Uterus (tissue), 4 donors: ENCODE measurements around the gene KRT72. TPM values are rescaled to one million over a fixed set of nuclear protein-coding genes. Genes with fewer than 3 reads are reported as not detected.
A peak's percentile ranks its signal among the peaks of the same experiment; 100 is the strongest.

Source experiments
- DNase-seq, 2 donors: peaks; one replicate each; pipeline ENCODE4 v3.0.0-alpha.2; 2019 to 2020
- H3K27ac ChIP-seq, 2 donors: fragments of 200-600 bp; sonication (generic); 1 replicate in 1 of 2; 2 replicates in 1 of 2; pipeline ENCODE4 v1.5.1; 2016 to 2018
- H3K27me3 ChIP-seq, 2 donors: fragments of 200-600 bp; sonication (generic); one replicate each; pipeline ENCODE4 v1.5.1; 2018 to 2019; ENCODE audit warnings: control low read depth in 1 of 2
- H3K36me3 ChIP-seq, 2 donors: fragments of 200-600 bp; sonication (generic); one replicate each; pipeline ENCODE4 v1.5.1; 2019; ENCODE audit warnings: control low read depth in 1 of 2
- H3K4me1 ChIP-seq, 2 donors: fragments of 200-600 bp; sonication (generic); one replicate each; pipeline ENCODE4 v1.5.1; 2018 to 2019; ENCODE audit warnings: control low read depth in 1 of 2
- H3K4me3 ChIP-seq, 2 donors: fragments of 200-600 bp; sonication (generic); 1 replicate in 1 of 2; 2 replicates in 1 of 2; pipeline ENCODE4 v1.5.1; 2018 to 2019; ENCODE audit warnings: mild to moderate bottlenecking in 1 of 2
- H3K9me3 ChIP-seq, 2 donors: fragments of 200-600 bp; sonication (generic); one replicate each; pipeline ENCODE4 v1.5.1; 2019; ENCODE audit warnings: control low read depth in 1 of 2
- POLR2A ChIP-seq, 2 donors: fragments of 450-650 bp; IDR thresholded peaks; one replicate each; pipeline ENCODE4 v1.6.1; 2016; ENCODE audit warnings: antibody characterized with exemption in 2 of 2, mild to moderate bottlenecking in 1 of 2, moderate library complexity in 1 of 2
- intact Hi-C: fragments of 100-400 bp; cut with DNase I; formaldehyde crosslinking; loops from one replicate; pipeline ENCODE4 v1.15.1; 2023; ENCODE audit warnings: low total_unique reads
- total RNA-seq, 4 donors: library from RNA; depleted of rRNA in 3 of 4; stranded (reverse); fragments of >200 nt in 3 of 4; gene quantifications; one replicate each; pipeline versions ENCODE4 v1.1.0 to v1.2.4, GENCODE V29; 2014 to 2023
- TF ChIP-seq, protein P1 (sequence below), 4 experiments: fragments of 200-600 bp in 2 of 4; fragments of 450-650 bp in 2 of 4; sonication (generic) in 2 of 4; IDR thresholded peaks; one replicate each; pipeline ENCODE4 v1.5.1; 2016 to 2019; ENCODE audit warnings: antibody characterized with exemption in 4 of 4, mild to moderate bottlenecking in 2 of 4, moderate library complexity in 1 of 4
- donor health status: DM: yes; HTN: yes; CAD: no.

The KRT72 gene
- total RNA-seq, 4 donors from 2014 or later = 0.51 TPM; not detected in 3

GRCh38 chr12:52542157-52542556 lies 59.1 kb downstream of the KRT72 start:
- H3K27me3 ChIP-seq = no peaks in the 10 kb centered on the region
- no peaks in the 10 kb centered on the region for H3K9me3 ChIP-seq
- H3K27ac ChIP-seq = no peak overlapping the region
- no peaks in the 10 kb centered on the region for H3K36me3 ChIP-seq
- H3K4me1 ChIP-seq = no peaks in the 10 kb centered on the region
- no peak for DNase-seq
- intact Hi-C loops = no loop called here
- no peak for TF ChIP-seq POLR2A (IDR thresholded peaks at IDR 0.05)
- TF ChIP-seq, protein P1, sequence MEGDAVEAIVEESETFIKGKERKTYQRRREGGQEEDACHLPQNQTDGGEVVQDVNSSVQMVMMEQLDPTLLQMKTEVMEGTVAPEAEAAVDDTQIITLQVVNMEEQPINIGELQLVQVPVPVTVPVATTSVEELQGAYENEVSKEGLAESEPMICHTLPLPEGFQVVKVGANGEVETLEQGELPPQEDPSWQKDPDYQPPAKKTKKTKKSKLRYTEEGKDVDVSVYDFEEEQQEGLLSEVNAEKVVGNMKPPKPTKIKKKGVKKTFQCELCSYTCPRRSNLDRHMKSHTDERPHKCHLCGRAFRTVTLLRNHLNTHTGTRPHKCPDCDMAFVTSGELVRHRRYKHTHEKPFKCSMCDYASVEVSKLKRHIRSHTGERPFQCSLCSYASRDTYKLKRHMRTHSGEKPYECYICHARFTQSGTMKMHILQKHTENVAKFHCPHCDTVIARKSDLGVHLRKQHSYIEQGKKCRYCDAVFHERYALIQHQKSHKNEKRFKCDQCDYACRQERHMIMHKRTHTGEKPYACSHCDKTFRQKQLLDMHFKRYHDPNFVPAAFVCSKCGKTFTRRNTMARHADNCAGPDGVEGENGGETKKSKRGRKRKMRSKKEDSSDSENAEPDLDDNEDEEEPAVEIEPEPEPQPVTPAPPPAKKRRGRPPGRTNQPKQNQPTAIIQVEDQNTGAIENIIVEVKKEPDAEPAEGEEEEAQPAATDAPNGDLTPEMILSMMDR (IDR thresholded peaks at IDR 0.05) = no peak
- no peak overlapping the region for H3K4me3 ChIP-seq

DNA sequence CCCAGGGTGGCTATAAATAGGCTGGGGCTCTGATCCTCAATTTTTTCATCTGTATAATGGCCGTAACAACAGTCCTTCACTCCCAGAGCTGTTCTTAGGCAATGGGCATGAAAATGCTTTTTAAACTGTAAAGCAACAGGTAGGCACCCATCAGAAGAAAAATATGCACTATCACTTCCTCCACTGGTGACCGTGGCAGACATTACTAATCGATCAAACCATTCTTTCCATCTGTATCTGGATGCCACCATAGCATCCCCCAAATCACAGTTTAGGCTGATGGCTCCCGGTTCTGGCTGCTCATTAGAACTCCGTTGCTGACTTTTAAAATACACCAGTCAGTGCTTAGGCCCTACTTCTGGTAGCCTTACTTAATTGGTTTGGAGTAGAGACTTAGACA lies 59.6 kb downstream of the KRT72 start:
- TF ChIP-seq, protein P1 (IDR thresholded peaks at IDR 0.05) = no peak
- no peak for TF ChIP-seq POLR2A (IDR thresholded peaks at IDR 0.05)
- Histone ChIP-seq H3K4me1 (no peaks in the 10 kb centered on the region), H3K27ac (no peak overlapping the region), H3K9me3 (no peaks in the 10 kb centered on the region), H3K27me3 (no peaks in the 10 kb centered on the region), H3K36me3 (no peaks in the 10 kb centered on the region), H3K4me3 (no peak overlapping the region)
- intact Hi-C loops = no loop called here
- DNase-seq = no peak

GRCh38 chr12:52540531-52540930 lies 60.7 kb downstream of the KRT72 start:
- Histone ChIP-seq H3K27ac (no peak overlapping the region), H3K4me1 (no peaks in the 10 kb centered on the region), H3K4me3 (no peak overlapping the region), H3K36me3 (no peaks in the 10 kb centered on the region), H3K27me3 (no peaks in the 10 kb centered on the region), H3K9me3 (no peaks in the 10 kb centered on the region)
- TF ChIP-seq, protein P1 (IDR thresholded peaks at IDR 0.05) = no peak
- no peak for TF ChIP-seq POLR2A (IDR thresholded peaks at IDR 0.05)
- DNase-seq = no peak
- intact Hi-C loops = no loop called here

- H3K27ac ChIP-seq = peak overlapping the region in 1 of 2 donors; percentile 37
- TF ChIP-seq, protein P1 (IDR thresholded peaks at IDR 0.05) = no peak
- TF ChIP-seq POLR2A (IDR thresholded peaks at IDR 0.05) = no peak
- no peaks in the 10 kb centered on the region for H3K4me1 ChIP-seq
- no peaks in the 10 kb centered on the region for H3K27me3 ChIP-seq
- no peak overlapping the region for H3K4me3 ChIP-seq
- H3K36me3 ChIP-seq = no peaks in the 10 kb centered on the region
- intact Hi-C loops = no loop called here
- no peaks in the 10 kb centered on the region for H3K9me3 ChIP-seq
- no peak for DNase-seq
Measured at GRCh38 chr12:52539821-52540173, 61.5 kb downstream of the KRT72 start.

GRCh38 chr12:52539083-52539820 lies 62.0 kb downstream of the KRT72 start:
- no peak for TF ChIP-seq POLR2A (IDR thresholded peaks at IDR 0.05)
- TF ChIP-seq, protein P1 (IDR thresholded peaks at IDR 0.05) = no peak
- Histone ChIP-seq H3K9me3 (no peaks in the 10 kb centered on the region), H3K27ac (peak overlapping the region; percentile 37 to 42)

More at GRCh38 chr12:52539083-52539820, 62.0 kb downstream of the KRT72 start:
- H3K36me3 ChIP-seq = no peaks in the 10 kb centered on the region
- no peaks in the 10 kb centered on the region for H3K4me1 ChIP-seq
- H3K4me3 ChIP-seq = no peak overlapping the region
- H3K27me3 ChIP-seq = no peaks in the 10 kb centered on the region
- peak in 1 of 2 donors; percentile 22 for DNase-seq
- intact Hi-C loops = no loop called here
